Endometrium (tissue), 2 donors: ENCODE results near the gene EXOSC6.
"Not testable (repeated sequence)": the region's sequence is repeated elsewhere in the genome, so short reads cannot be mapped to it uniquely, and the experiment has no call there.

Source experiments
- FAIRE-seq: peaks from 2 replicates; lab custom pipeline; 2012; peaks lifted over from hg19 to GRCh38; lab: Jason Lieb, UNC
- donor health status: control.
- donor health status: control.

The EXOSC6 gene

GRCh38 chr16:70198230-70198629 lies 53.5 kb downstream of the EXOSC6 start:
- FAIRE-seq = not testable (repeated sequence)

- not testable (repeated sequence) for FAIRE-seq
These were observed 54.1 kb downstream of the EXOSC6 start for GRCh38 chr16:70197611-70198010.
